OCI-LY1 (cell line): ENCODE data around the gene FGD3.

Experiments
- H2AFZ ChIP-seq: fragments of 200-600 bp; sonication (generic), shearing (Covaris generic); 2 replicates; pipeline ENCODE4 v1.6.0; 2014; ENCODE audit warnings: antibody characterized with exemption, mild to moderate bottlenecking, low read length
- H3F3A ChIP-seq: fragments of 200-600 bp; sonication (generic), shearing (Covaris generic); 2 replicates; pipeline ENCODE4 v1.6.0; 2014; ENCODE audit warnings: mild to moderate bottlenecking, antibody characterized with exemption, low read length, moderate library complexity; ENCODE audit not compliant: insufficient read depth
- H3K27ac ChIP-seq: fragments of 200-600 bp; sonication (generic); 2 replicates; pipeline ENCODE4 v1.5.1; 2014; ENCODE audit warnings: low read length, mixed run types, mild to moderate bottlenecking, low read depth; ENCODE audit not compliant: poor library complexity, severe bottlenecking
- H3K27me3 ChIP-seq: fragments of 200-600 bp; sonication (generic); 2 replicates; pipeline ENCODE4 v1.6.0; 2014; ENCODE audit warnings: antibody characterized with exemption, mild to moderate bottlenecking, low read length, moderate library complexity; ENCODE audit not compliant: insufficient read depth
- H3K36me3 ChIP-seq: fragments of 200-600 bp; sonication (generic); 2 replicates; pipeline ENCODE4 v1.6.1; 2014; ENCODE audit warnings: mild to moderate bottlenecking, antibody characterized with exemption, low read length, moderate library complexity, mixed read lengths; ENCODE audit not compliant: insufficient read depth
- H3K4me1 ChIP-seq: fragments of 200-600 bp; sonication (generic); 2 replicates; pipeline ENCODE4 v1.5.1; 2014; ENCODE audit warnings: mild to moderate bottlenecking, low read length, moderate library complexity; ENCODE audit not compliant: insufficient read depth, severe bottlenecking
- H3K4me2 ChIP-seq: fragments of 200-600 bp; sonication (generic), shearing (Covaris generic); 2 replicates; pipeline ENCODE4 v1.6.1; 2014; ENCODE audit warnings: low read length
- H3K4me3 ChIP-seq: fragments of 200-600 bp; sonication (generic); 2 replicates; pipeline ENCODE4 v1.5.1; 2014; ENCODE audit warnings: low read length, low read depth, mild to moderate bottlenecking, mixed read lengths; ENCODE audit not compliant: poor library complexity, severe bottlenecking
- H3K79me2 ChIP-seq: fragments of 200-600 bp; shearing (Covaris generic); 2 replicates; pipeline ENCODE4 v1.6.1; 2016; ENCODE audit warnings: mixed run types, low read length, mixed read lengths; ENCODE audit not compliant: insufficient read depth
- H3K9ac ChIP-seq: fragments of 200-600 bp; sonication (generic), shearing (Covaris generic); 2 replicates; pipeline ENCODE4 v1.6.1; 2014; ENCODE audit warnings: mild to moderate bottlenecking, low read length, mixed read lengths
- H3K9me2 ChIP-seq: fragments of 200-600 bp; sonication (generic), shearing (Covaris generic); 2 replicates; pipeline ENCODE4 v1.6.1; 2014; ENCODE audit warnings: low read depth, mild to moderate bottlenecking, low read length, mixed read lengths
- H3K9me3 ChIP-seq: fragments of 200-600 bp; shearing (Covaris generic); 2 replicates; pipeline ENCODE4 v1.6.1; 2014; ENCODE audit warnings: low read length, mixed read lengths
- H4K20me1 ChIP-seq: fragments of 200-600 bp; sonication (generic), shearing (Covaris generic); 2 replicates; pipeline ENCODE4 v1.6.0; 2016; ENCODE audit warnings: mild to moderate bottlenecking, low read length; ENCODE audit not compliant: insufficient read depth
- CTCF ChIP-seq: fragments of 200-600 bp; sonication (generic), shearing (Covaris generic); IDR thresholded peaks from 2 replicates; pipeline ENCODE4 v1.5.1; 2017; ENCODE audit warnings: mild to moderate bottlenecking, antibody characterized with exemption, low read length, moderate library complexity, mixed read lengths
- EZH2 ChIP-seq: fragments of 200-600 bp; sonication (generic), shearing (Covaris generic); IDR thresholded peaks from 2 replicates; pipeline ENCODE4 v1.8.0; 2017; ENCODE audit warnings: borderline replicate concordance, mixed run types, mild to moderate bottlenecking, antibody characterized with exemption, low read length, moderate library complexity, mixed read lengths

The FGD3 gene

GRCh38 chr9:93007529-93008058 is 60.3 kb downstream of the FGD3 start:
- no peak overlapping the region for H3K4me3 ChIP-seq
- no peak overlapping the region for H3K9ac ChIP-seq
- H3K9me3 ChIP-seq, result no peaks in the 10 kb centered on the region
- H3K4me1 ChIP-seq, result peaks cover 4% of the 10 kb centered on the region
- peaks cover 65% of the 10 kb centered on the region for H3K36me3 ChIP-seq
- no peaks in the 10 kb centered on the region for H3F3A ChIP-seq
- no peak for TF ChIP-seq EZH2
- TF ChIP-seq CTCF, result no peak
- H3K27me3 ChIP-seq, result no peaks in the 10 kb centered on the region
- H3K4me2 ChIP-seq, result no peak overlapping the region
- H3K27ac ChIP-seq, result no peak overlapping the region
- H3K9me2 ChIP-seq, result no peaks in the 10 kb centered on the region
- H2AFZ ChIP-seq, result no peak overlapping the region
- H4K20me1 ChIP-seq, result no peaks in the 10 kb centered on the region
- H3K79me2 ChIP-seq, result no peaks in the 10 kb centered on the region

- Histone ChIP-seq H3K9me3 (no peaks in the 10 kb centered on the region), H3K9me2 (no peaks in the 10 kb centered on the region), H3K27ac (no peak overlapping the region), H3F3A (no peaks in the 10 kb centered on the region), H3K4me3 (no peak overlapping the region), H3K4me1 (peaks cover 2% of the 10 kb centered on the region), H3K27me3 (no peaks in the 10 kb centered on the region), H3K36me3 (peaks cover 69% of the 10 kb centered on the region), H3K9ac (no peak overlapping the region), H3K79me2 (no peaks in the 10 kb centered on the region), H3K4me2 (no peak overlapping the region), H2AFZ (no peak overlapping the region), H4K20me1 (no peaks in the 10 kb centered on the region)
- TF ChIP-seq CTCF, result no peak
- TF ChIP-seq EZH2, result no peak
These were observed 61.1 kb downstream of the FGD3 start for GRCh38 chr9:93008457-93008856.

- no peaks in the 10 kb centered on the region for H3K9me3 ChIP-seq
- no peaks in the 10 kb centered on the region for H3F3A ChIP-seq
- H3K36me3 ChIP-seq, result peaks cover 71% of the 10 kb centered on the region
- H3K27me3 ChIP-seq, result no peaks in the 10 kb centered on the region
- no peaks in the 10 kb centered on the region for H3K4me1 ChIP-seq
- H3K4me3 ChIP-seq, result no peak overlapping the region
- TF ChIP-seq CTCF (no peak), EZH2 (no peak)
- H3K9ac ChIP-seq, result no peak overlapping the region
- no peak overlapping the region for H3K4me2 ChIP-seq
- no peaks in the 10 kb centered on the region for H4K20me1 ChIP-seq
- no peaks in the 10 kb centered on the region for H3K9me2 ChIP-seq
- H3K79me2 ChIP-seq, result no peaks in the 10 kb centered on the region
- H2AFZ ChIP-seq, result no peak overlapping the region
- H3K27ac ChIP-seq, result no peak overlapping the region
These were observed 62.2 kb downstream of the FGD3 start for GRCh38 chr9:93009337-93010015.
